Medulla oblongata (tissue), 1 donor: ENCODE data around the gene SNORC.

Experiments
- DNase-seq: peaks from one replicate; pipeline ENCODE4 v3.0.0-alpha.2; 2015; ENCODE audit errors: extremely low spot score

Gene SNORC

DNA sequence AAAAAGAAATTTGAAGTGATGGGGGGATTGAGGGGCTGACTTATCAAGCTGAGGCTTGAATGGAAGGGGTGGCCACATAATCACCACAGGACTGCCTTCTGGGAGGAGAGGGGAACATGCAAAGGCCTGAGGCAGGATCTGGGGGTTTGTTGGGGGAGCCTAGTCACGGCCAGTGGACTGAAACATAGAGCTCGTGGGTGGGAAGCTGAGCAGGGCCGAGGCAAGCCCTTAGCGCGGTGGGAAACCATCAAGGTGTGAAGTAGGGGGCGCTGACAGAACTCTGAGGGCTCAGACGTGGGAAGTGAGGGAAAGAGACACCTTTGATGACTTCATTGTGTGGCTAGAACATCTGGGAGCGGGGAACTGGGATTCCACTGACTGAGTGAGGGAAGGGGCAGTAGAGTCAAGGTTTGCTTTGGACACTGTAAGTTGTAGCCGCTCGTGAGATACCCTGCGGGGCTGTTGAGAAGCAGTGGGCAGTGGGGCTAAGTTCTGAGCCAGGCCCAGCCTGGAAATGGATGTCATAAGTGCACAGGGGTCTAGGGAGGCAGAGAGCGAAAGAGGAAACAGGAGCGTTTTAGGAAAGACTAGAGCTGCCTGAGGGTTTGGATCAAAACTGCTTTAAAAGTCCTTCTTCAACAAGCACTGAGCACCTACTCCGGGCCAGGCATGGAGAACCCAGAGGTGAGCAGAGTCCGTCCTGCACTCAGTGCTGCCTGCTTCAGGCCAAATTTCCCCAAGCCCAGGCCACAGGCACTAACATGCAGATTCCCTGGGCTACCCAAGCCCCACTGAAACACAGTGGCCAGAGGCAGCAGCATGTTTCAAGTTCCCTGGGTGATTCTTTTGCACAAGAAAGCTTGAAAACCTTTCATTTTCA, 686 bp upstream of the SNORC start:
- DNase-seq: no peak

DNA sequence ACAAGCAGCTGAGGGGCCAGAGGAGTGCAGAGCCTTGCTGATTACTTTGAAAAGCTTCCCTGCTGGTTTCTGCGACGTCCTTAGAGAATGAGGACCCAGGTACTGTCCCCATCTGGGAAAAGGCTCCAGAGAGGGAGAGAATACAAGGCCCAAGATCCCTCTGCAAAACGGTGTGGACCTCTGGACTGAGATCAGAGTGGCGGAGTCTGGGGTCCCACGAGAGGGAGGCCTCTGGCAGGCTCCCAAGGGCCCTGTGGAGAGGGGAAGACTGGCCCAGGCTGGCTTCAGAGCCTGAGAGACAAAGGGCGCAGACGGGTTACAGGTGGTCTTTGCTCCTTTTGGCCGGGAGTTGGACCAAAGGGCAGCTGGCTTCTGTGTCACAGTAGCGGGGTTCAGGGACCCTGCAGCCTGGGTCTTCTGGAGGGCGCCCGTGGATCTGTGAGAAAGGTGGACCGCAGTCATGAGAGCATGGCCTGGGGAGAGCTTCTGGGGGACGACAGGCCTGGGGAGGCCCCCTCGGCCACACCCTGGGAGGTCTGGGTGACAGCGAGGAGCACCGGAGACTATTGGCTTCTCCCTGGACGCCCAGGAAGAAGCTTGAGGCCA, 805 bp downstream of the SNORC start:
- DNase-seq: no peak

DNA sequence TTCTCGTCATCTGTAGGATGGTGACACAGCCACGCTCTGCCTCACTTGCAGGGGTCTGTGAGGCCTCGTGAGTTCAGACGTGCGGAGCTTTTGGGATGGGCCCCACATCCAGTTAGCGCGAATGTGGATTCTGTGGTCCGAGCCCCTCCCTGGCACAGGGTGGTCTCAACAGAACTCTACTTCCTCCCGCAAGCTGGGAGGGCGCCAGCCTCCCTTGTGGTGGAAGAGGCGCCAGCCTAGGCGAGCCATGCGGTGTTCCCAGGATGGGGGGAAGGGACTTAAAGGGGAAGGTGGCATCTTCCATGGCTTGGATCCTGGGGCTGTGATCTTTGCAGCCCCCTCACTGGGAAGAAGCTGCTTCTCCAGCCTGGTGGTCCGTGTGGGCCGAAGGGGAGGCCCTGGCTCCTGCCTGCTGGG, 1.4 kb downstream of the SNORC start:
- DNase-seq: peak; percentile 59

DNA sequence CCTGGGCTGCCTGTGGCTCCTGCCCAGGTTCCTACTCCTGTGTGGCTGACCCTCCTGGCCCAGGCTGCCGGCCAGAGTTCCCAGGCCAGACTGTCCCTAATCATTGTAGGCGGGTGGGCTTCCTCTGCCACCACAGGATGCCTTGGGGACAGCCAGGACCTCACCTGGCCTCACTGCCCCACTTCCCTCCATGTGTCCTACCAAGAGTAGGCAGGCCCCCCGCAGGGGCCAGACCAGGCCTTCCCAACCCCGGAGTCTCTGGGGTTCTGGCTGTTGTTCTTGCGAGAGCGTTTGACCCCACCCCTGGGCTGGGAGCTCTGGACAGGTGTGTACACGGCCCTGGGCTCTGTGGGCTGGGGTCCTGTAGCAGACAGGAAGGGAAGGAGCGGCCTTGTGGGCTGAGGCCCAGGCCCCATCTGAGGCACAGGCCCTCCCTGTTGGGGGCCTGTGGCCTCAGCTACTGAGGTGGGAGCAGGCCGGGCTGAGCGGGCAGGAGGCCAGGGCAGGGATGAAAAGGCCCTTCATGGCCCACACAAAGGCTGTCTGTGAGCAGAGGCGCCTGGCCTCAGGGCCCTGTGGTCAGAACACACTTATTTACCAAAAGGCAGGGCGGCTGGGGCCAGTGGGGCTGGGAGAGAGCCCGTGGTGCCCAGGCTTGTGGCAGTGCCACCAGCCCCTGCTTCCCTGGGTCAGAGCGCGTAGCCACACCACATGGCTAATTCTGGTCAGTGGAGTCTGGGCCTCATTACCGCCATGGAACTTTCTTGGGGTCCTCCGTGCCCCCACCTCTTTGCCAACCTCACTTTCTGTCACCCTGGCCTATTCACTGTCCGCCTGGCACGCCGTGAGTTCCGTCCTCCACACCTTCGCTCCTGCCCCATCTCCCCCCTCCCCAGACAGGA, 2.0 kb downstream of the SNORC start:
- peak; percentile 96 for DNase-seq

DNA sequence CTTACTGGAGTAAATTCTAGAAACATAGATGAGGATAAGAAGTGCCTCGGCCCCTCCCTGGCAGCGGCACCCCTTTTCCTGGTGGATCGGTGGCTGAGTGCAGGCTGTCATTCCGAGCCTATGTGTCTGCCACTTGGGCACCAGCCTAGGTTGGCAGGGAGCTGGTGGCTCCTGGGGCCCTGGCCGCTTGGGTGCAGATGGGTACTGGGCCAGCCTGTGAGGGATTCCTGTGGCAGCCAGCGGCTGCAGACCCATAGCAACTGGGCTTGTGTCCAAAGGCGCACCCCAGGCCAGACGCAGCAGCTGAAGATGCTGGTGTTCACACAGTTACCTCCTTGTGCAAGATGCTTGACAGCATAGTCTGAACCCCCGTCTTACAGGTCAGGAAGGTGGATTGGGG, 2.8 kb downstream of the SNORC start:
- DNase-seq: peak; percentile 70

DNA sequence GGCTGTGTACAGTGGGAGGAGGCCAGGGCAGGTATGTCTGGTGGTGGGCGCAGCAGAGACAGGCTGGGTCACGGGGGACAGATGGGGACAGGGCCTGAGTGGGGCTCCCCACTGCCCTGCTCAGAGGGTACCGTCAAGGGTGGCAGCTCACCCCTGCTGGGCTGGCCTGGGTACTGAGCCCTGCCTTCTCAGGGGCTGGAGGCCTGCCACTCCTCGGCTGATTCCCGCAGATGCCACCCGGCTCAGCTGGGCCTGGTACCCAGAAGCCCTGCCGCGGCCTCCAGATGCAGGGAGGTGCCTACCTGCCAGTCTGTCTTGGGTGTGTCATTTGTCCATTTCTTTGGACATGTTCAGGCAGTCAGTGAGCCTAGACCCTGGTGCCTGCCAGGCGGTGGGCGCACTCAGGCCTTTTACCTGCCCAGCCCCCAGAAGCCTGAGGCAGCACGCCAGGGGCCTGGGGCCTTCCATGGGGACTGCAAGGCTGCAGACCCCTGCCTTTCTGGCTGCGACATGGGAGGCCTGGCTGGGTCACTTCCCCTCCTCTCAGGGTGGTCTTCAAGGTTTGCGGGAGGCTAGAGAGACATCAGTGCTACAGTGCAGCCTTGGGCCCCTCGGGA, 3.3 kb downstream of the SNORC start:
- DNase-seq: no peak

DNA sequence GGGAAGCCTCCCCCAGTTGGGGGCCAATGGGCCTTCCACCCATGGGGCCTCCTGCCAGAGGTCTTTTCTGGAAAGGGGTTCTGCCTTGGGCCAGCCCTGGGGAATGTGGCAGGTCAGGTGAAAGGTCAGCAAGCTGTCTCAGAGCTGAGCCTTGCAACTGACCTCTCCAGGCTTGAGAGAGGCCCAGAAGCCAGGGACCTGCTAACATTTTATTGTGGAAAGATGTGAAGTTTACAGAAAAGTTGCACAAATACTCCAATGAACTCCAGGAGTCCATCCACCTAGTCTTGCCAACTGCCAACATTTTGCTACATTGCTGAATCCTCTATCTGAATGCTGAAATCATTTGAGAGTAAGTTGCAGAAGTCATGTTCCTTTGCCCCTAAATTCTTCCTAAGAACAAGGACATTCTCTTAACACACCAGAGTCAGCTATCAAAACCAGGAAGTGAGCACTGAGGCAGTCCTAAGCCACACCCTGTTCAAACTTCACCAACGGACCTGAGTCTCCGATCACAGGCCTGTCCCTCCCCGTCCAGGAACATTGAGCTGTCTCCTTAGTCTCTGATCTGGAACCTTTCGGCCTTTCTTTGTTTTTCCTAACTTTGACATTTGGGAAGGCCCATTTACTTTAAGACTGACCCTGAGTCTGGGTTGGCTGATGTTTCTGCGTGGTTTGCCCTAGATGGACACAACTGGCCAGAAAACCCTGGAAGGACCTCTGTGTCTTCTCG, 4.0 kb downstream of the SNORC start:
- DNase-seq: no peak

DNA sequence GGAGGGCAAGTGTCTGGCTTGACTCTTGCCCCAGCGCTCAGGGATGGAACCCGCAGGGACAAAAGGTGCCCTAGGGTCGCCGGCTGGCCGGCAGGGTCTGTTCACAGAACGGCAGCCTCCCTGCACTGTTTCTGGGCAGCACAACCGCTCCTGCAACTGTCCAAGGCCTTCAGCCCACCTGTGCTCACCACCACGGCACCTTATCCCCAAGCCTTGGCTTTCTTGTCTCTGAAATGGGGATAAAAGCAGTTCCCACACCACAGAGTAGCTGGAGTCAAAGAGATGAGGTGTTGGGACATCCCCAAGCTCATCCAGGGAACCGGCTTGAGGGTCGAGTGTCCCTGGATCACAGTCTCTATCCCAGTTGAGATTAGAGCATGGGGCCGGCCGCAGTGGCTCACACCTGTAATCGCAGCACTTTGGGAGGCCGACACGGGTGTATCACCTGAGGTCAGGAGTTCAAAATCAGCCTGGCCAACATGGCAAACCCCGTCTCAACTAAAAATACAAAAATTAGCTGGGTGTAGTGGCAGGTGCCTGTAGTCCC, 4.7 kb downstream of the SNORC start:
- DNase-seq: no peak

DNA sequence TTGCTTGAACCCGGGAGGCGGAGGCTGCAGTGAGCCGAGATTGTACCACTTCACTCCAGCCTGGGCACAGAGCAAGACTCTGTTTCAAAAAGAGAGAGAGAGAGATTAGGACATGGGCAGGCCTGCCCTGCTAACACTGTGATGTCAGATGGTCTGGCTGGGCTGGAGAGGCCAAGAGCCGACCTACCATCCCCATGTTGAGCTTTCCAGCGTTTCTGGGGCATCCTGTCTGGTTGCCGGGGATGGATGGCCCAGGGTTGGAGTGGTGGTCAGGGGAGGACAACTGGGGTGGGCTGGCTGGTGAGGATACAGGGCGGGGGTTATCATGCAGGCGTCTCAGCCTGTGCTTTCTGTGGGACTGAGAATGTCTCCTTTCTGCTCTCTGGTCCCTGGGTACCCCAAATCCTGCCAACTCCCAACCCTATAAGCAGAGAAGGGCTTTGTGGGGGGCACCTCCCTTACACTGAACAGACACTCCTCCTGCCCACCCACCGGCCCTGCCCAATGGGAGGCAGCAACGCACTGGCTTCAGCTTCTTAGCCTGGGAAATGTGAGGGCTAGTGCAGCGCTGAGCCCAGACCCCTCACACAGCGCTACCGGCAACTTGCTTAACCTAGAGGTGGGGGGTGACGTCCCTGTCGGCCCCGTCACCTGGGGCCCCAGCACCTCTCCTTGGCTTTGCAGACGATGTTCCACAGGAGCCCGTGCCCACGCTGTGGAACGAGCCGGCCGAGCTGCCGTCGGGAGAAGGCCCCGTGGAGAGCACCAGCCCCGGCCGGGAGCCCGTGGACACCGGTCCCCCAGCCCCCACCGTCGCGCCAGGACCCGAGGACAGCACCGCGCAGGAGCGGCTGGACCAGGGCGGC, 5.4 kb downstream of the SNORC start:
- DNase-seq: peak; percentile 78

DNA sequence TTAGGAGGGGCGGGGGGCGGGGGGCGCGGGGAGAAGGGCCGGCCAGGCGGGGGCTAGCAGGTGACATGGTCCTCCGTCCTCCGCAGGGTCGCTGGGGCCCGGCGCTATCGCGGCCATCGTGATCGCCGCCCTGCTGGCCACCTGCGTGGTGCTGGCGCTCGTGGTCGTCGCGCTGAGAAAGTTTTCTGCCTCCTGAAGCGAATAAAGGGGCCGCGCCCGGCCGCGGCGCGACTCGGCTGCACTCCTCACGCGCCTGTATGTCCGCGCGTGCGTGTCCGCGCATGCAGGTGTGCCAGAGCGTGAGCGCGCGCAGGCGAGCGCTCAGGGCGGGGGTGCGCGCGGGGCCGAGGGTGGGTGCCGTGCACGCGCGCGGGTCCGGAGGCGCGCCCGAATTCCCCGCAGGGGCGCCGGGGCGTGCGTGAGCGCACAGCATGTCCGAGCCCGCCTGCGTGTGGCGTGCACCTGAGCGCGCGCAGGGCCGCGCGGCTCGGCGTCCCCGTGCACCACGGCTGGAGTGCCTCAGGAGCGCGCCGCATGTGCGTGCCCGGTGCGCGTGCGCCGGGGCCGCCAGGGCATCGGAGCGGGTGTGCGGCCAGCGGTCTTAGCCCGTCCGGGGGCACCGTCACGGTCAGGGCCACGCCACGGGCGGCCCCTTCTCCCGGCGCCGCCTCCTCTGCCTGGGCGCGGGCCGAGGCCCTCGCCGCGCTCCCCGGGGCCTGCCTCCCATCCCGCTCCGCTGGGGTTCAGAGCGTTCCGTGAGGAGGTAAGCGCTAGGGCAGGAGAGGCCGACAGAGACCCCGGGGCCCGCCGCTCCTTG, 6.3 kb downstream of the SNORC start:
- DNase-seq: no peak

DNA sequence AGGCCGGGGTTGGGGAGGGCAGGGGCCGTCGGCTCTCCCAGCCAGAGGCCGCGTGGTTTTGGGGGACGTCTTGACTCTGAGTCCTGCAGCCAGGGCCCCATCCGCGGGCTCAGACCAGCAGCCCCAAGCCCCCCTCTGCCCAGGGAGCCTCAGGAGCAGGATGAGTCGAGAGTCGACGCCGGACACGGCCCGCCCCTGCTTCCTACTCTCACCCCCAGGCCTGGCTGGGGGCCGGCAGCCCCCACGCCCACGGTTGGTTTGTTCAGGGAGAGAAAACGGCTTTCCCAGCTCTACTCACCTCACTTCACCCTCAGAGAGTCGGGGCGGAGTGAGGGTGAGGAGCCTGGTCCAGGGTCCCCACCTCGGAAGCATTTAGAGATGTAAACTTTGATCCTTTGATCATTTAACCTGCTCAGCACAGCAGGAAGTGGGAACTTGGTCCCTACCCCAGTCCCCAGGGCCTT, 6.9 kb downstream of the SNORC start:
- no peak for DNase-seq

DNA sequence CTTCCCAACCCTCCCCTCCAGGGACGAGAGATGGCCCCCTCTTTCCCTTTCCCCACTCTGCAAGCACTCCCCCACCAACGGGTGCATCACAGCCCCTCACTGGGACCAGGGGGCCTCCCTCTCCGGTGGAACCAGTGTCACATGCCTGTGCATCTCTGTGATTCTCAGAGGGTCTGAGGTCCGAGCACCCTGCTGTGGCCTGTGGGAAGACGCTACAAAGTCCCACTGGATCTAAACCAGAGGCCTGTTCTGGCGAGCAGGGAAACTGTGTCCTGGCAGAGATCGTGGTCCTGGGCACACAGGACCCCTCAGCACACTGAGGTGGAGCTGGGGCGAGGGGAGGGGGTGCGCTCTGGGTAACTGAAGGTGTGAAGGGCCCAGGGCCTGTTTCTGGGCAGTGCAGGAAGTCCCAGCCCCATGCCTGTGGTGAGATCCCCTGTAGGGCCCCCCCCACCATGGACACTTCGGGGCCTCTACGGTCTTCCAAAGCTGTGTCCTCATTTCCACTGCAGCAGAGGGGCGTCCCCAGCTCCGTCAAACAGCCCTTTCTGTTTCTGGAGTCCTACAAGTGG, 8.0 kb downstream of the SNORC start:
- DNase-seq: no peak

DNA sequence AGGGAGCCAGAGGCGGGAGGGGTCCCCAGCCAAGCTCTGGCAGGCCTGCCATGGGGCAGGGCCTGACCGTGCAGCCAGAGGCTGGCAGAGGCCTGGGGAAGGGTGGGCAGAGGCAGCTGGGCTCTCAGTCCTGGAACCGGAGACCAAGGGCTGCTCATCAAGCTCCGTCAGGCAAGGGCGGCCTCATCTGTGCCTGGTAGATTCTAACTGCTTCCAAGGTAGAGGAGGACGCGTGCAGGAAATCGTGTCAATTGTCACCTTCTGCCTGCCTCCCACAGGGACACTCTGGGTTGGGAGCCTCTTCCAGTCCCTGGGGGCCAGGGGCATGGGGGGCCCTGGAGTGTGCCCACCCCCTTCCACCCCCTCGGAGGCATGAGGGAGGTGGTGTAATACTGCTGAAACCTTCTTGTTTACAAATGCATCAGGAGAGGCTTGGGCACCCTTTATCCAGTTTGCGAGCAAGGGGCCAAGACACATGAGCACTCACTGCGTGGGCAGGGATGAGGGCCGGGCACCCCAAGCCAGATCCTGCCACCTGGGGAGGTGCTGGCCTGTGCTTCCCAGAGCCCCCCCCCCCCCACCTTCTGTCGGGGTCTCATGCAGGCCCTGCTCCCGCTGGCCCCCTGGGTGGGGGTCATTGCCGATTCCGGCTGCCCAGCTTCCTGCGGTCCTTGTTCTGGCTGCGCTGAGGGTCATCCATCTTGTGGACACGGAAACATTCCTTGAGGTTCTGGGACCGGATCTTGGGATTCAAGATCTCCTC, 9.0 kb downstream of the SNORC start:
- peak; percentile 53 for DNase-seq

DNA sequence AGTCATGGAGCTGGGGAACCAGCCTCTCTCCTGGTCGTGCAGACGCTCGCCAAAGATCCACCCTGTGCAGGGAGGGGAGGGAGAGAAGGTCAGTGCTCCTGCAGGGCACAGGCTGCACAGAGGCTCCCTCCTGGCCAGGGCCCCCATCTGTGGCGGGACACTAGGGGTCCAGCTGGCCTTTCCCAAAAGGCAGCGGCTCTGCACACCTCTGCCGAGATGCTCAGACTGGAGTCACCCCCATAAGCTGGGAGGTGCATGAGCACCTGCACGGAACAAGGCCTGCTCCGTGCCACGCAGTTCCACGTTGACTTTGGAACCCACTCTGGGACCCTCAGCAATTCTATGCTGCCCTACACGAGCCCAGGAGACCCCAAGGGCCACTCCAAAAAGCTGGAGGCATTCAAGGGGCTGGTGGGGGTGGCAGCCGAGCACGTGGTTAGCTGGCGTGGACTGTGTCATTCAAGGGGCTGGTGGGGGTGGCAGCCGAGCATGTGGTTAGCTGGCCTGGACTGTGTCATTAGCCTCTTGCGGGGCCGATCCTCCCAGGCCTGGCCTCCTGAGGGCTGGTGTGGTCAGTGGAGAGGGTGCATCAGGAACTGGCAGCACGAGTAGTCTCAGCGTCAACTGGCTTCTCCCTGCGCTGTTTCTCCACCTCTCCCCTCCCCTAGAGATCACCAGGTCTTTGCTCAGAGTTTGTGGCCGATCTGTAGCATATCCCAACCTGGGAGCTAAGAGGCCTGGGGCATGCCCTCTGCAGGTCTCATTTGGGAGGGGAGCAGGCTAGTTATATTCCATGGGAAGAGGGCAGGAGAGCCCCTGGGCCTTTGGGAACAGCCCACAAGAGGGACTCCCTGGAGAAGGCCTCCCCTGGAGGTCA, 9.8 kb downstream of the SNORC start:
- DNase-seq: no peak

DNA sequence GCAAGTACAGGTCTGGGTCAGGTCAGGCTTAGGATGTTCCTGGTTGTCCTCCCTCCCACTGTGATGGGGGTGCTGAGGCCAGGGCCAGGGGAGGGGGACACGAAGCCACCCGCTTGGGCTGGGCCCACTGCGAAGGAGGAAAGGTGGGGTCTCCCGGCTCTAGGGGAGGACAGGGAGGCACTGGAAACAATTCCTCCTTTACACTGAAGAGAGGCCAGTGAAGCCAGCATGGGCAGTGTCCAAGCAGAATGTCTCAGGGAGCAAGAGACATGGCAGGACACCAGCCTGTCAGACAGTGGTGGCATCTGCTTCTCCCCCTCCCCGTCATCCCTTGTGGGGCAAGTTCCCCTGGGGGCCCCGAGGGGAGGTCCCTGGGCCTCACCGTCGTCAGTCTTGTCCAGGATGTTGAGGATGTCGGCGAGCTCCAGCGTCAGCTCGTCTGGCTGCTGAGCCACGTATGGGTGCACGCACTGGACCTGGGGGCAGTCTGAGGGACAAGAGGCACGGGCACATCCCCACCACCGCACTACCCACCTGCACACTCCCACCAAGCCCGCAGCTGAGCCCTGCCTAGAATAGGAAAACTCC, 10.8 kb downstream of the SNORC start:
- no peak for DNase-seq

DNA sequence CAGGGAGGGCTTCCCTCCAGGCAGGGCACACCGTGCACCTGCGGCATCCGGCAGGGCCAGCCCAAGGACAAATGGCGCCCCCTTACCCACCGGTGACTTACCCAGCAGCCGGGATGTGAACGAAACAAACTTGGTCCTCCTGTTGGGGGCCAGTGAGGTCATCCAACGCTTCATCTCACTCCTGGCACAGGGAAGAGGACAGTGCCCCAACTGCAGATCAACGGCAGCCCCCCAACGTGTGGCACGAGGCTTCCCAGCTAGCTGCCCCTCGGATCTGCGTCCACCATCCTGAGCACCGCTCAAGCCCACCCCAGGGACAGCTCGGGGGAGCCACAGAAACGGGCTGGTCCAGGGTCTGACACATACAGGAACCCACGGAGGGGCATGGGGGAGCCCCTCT, 12.0 kb downstream of the SNORC start:
- DNase-seq: no peak
